ENCODE results near the gene CGB1. TPM values are rescaled to one million over a fixed set of nuclear protein-coding genes. Genes with fewer than 3 reads are reported as not detected.
A peak's percentile ranks its signal among the peaks of the same experiment; 100 is the strongest.
"Not testable (repeated sequence)": the region's sequence is repeated elsewhere in the genome, so short reads cannot be mapped to it uniquely, and the experiment has no call there.

Gene CGB1
- total RNA-seq, 2 experiments from 2014 or later = not detected

- CTCF ChIA-PET (ENCODE audit: unreplicated experiment) = interaction anchor here (0.5 kb wide), 1 partner anchor 71 kb away, joined by 5 read pairs; no protein-coding TSS in a partner anchor
- Histone ChIP-seq H3K4me1 (ENCODE audit: insufficient read depth, low read length, poor library complexity, severe bottlenecking) (no peaks in the 10 kb centered on the region), H3K9me2 (ENCODE audit: insufficient read depth, low read length) (no peaks in the 10 kb centered on the region), H3K4me3 (ENCODE audit: low read depth, low read length, poor library complexity, severe bottlenecking) (peak overlapping the region; percentile 42), H3K79me2 (ENCODE audit: insufficient read depth, low read depth, low read length) (no peaks in the 10 kb centered on the region), H3K36me3 (ENCODE audit: insufficient read depth, low read length) (no peaks in the 10 kb centered on the region), H3K27ac (ENCODE audit: low read depth, low read length, poor library complexity, severe bottlenecking) (no peak overlapping the region), H2AFZ (ENCODE audit: low read length) (no peak overlapping the region), H4K20me1 (ENCODE audit: insufficient read depth, low read length) (no peaks in the 10 kb centered on the region), H3K9me3 (ENCODE audit: low read length) (no peaks in the 10 kb centered on the region), H3K4me2 (ENCODE audit: low read length) (peak overlapping the region; percentile 49)
- no peak; the same call in 1 of the 2 replicates for TF ChIP-seq CTCF (conservative IDR thresholded peaks at IDR 0.05; ENCODE audit: low read length)
- POLR2A ChIA-PET = no interaction called here
- peak; percentile 27 for DNase-seq (ENCODE audit: low spot score)
- no TSS peak for BruUV-seq (replicated peaks)
- intact Hi-C loops (cut with micrococcal nuclease; ENCODE audit: unreplicated experiment) = no loop called here
Observed at GRCh38 chr19:49056101-49056901, 19.6 kb upstream of the CGB1 start.

- intact Hi-C loops (cut with micrococcal nuclease; ENCODE audit: unreplicated experiment); H3K4me2 ChIP-seq (ENCODE audit: low read length): not testable (repeated sequence)
Observed at GRCh38 chr19:49050376-49051033, 13.8 kb upstream of the CGB1 start.

GRCh38 chr19:49049834-49050233 is 13.1 kb upstream of the CGB1 start:
- H3K4me3 ChIP-seq (ENCODE audit: low read depth, low read length, poor library complexity, severe bottlenecking); CTCF ChIA-PET (ENCODE audit: unreplicated experiment); BruUV-seq (replicated peaks); H3K9me3 ChIP-seq (ENCODE audit: low read length); intact Hi-C loops (cut with micrococcal nuclease; ENCODE audit: unreplicated experiment); H3K36me3 ChIP-seq (ENCODE audit: insufficient read depth, low read length); H3K4me2 ChIP-seq (ENCODE audit: low read length); H2AFZ ChIP-seq (ENCODE audit: low read length); H4K20me1 ChIP-seq (ENCODE audit: insufficient read depth, low read length); H3K79me2 ChIP-seq (ENCODE audit: insufficient read depth, low read depth, low read length); POLR2A ChIA-PET; H3K27ac ChIP-seq (ENCODE audit: low read depth, low read length, poor library complexity, severe bottlenecking); DNase-seq (ENCODE audit: low spot score); H3K9me2 ChIP-seq (ENCODE audit: insufficient read depth, low read length); H3K4me1 ChIP-seq (ENCODE audit: insufficient read depth, low read length, poor library complexity, severe bottlenecking): not testable (repeated sequence)

More at GRCh38 chr19:49050376-49051033, 13.8 kb upstream of the CGB1 start:
- H4K20me1 ChIP-seq (ENCODE audit: insufficient read depth, low read length); H3K9me2 ChIP-seq (ENCODE audit: insufficient read depth, low read length); H3K4me3 ChIP-seq (ENCODE audit: low read depth, low read length, poor library complexity, severe bottlenecking); DNase-seq (ENCODE audit: low spot score); BruUV-seq (replicated peaks); CTCF ChIA-PET (ENCODE audit: unreplicated experiment); H2AFZ ChIP-seq (ENCODE audit: low read length); H3K79me2 ChIP-seq (ENCODE audit: insufficient read depth, low read depth, low read length); POLR2A ChIA-PET; H3K36me3 ChIP-seq (ENCODE audit: insufficient read depth, low read length); H3K27ac ChIP-seq (ENCODE audit: low read depth, low read length, poor library complexity, severe bottlenecking); H3K9me3 ChIP-seq (ENCODE audit: low read length); H3K4me1 ChIP-seq (ENCODE audit: insufficient read depth, low read length, poor library complexity, severe bottlenecking): not testable (repeated sequence)

- H3K4me1 ChIP-seq (ENCODE audit: insufficient read depth, low read length, poor library complexity, severe bottlenecking); H3K79me2 ChIP-seq (ENCODE audit: insufficient read depth, low read depth, low read length); H4K20me1 ChIP-seq (ENCODE audit: insufficient read depth, low read length); H2AFZ ChIP-seq (ENCODE audit: low read length); DNase-seq (ENCODE audit: low spot score); intact Hi-C loops (cut with micrococcal nuclease; ENCODE audit: unreplicated experiment); H3K4me2 ChIP-seq (ENCODE audit: low read length); H3K4me3 ChIP-seq (ENCODE audit: low read depth, low read length, poor library complexity, severe bottlenecking); BruUV-seq (replicated peaks); H3K27ac ChIP-seq (ENCODE audit: low read depth, low read length, poor library complexity, severe bottlenecking); H3K36me3 ChIP-seq (ENCODE audit: insufficient read depth, low read length); CTCF ChIA-PET (ENCODE audit: unreplicated experiment); H3K9me3 ChIP-seq (ENCODE audit: low read length); POLR2A ChIA-PET; H3K9me2 ChIP-seq (ENCODE audit: insufficient read depth, low read length): not testable (repeated sequence)
Observed at GRCh38 chr19:49049011-49049410, 12.3 kb upstream of the CGB1 start, which contains the start of gene CGB8. CGB8 (minus strand) TSS chr19:49049111; CDS start chr19:49048739, 372 bp downstream.

- H3K36me3 ChIP-seq (ENCODE audit: insufficient read depth, low read length); H3K9me3 ChIP-seq (ENCODE audit: low read length); H3K79me2 ChIP-seq (ENCODE audit: insufficient read depth, low read depth, low read length); H3K9me2 ChIP-seq (ENCODE audit: insufficient read depth, low read length); H3K27ac ChIP-seq (ENCODE audit: low read depth, low read length, poor library complexity, severe bottlenecking); intact Hi-C loops (cut with micrococcal nuclease; ENCODE audit: unreplicated experiment); BruUV-seq (replicated peaks); H2AFZ ChIP-seq (ENCODE audit: low read length); DNase-seq (ENCODE audit: low spot score); H4K20me1 ChIP-seq (ENCODE audit: insufficient read depth, low read length); H3K4me1 ChIP-seq (ENCODE audit: insufficient read depth, low read length, poor library complexity, severe bottlenecking); H3K4me3 ChIP-seq (ENCODE audit: low read depth, low read length, poor library complexity, severe bottlenecking); H3K4me2 ChIP-seq (ENCODE audit: low read length); CTCF ChIA-PET (ENCODE audit: unreplicated experiment); POLR2A ChIA-PET: not testable (repeated sequence)
Observed at GRCh38 chr19:49043548-49043947, 6.9 kb upstream of the CGB1 start, which contains the start of gene CGB5. CGB5 (plus strand) TSS chr19:49043848; CDS start chr19:49044210, 362 bp downstream.

Measured in OCI-LY7 (cell line).